ENCODE results near the gene CDH2. TPM values are rescaled to one million over a fixed set of nuclear protein-coding genes. Genes with fewer than 3 reads are reported as not detected.

Gene CDH2
- total RNA-seq, 1 experiment from 2014 or later = 42.3 TPM

DNA sequence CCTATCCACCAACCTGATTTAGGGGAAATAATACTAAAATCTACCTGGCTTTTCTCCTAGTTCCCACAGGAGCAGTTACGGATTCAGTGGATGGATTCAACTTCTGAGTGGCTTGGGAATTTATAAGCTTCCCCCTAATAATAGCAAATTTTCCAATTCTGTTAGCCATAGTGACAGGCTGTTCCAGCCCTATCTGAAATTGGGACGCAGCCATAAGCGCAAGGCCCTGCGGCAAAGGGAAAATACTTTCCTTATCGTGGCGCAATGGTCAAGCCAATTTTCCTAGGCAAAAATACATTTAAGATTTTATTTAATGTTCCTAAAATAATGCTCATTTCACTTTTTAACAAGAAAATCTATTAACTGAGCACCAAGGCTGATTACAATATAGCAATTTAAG is 49.7 kb downstream of the CDH2 start:
- CTCF ChIA-PET = no interaction called here
- Histone ChIP-seq H3K4me3 (ENCODE audit: low read depth in 2 of 2, low read length in 2 of 2) (no peak overlapping the region), H3K27ac (ENCODE audit: low read length) (no peak overlapping the region), H3K9me3 (ENCODE audit: control insufficient read depth, insufficient read depth, low read depth, low read length) (no peaks in the 10 kb centered on the region), H3K4me1 (ENCODE audit: control insufficient read depth, insufficient read depth, low read length) (no peaks in the 10 kb centered on the region), H3K27me3 (ENCODE audit: control insufficient read depth, insufficient read depth, low read length) (no peaks in the 10 kb centered on the region), H3K36me3 (ENCODE audit: control insufficient read depth, insufficient read depth, low read length) (no peaks in the 10 kb centered on the region)
- no peak for TF ChIP-seq SIN3A (IDR thresholded peaks at IDR 0.05; ENCODE audit: borderline replicate concordance, insufficient read depth, low read depth, low read length)
- TF ChIP-seq TCF7L2 (IDR thresholded peaks at IDR 0.05; ENCODE audit: low read depth, low read length) = no peak
- no peak for TF ChIP-seq CTCF (IDR thresholded peaks at IDR 0.05)
- TF ChIP-seq REST (IDR thresholded peaks at IDR 0.05; ENCODE audit: insufficient read depth in 1 of 2, low read depth in 2 of 2, low read length in 1 of 2) = no peak
- TF ChIP-seq POLR2AphosphoS5 (IDR thresholded peaks at IDR 0.05; ENCODE audit: low read depth, low read length) = no peak
- intact Hi-C loops (cut with micrococcal nuclease; ENCODE audit: unreplicated experiment) = no loop called here
- in situ Hi-C loops (cut with HindIII; ENCODE audit: low pct_unique_long_range_greater_than_20kb, low sequenced_read_pairs) = no loop called here
- BruUV-seq (replicated peaks) = no TSS peak
- ATAC-seq (no peak), DNase-seq (ENCODE audit: low read depth, low spot score) (no peak)
- POLR2A ChIA-PET = no interaction called here

DNA sequence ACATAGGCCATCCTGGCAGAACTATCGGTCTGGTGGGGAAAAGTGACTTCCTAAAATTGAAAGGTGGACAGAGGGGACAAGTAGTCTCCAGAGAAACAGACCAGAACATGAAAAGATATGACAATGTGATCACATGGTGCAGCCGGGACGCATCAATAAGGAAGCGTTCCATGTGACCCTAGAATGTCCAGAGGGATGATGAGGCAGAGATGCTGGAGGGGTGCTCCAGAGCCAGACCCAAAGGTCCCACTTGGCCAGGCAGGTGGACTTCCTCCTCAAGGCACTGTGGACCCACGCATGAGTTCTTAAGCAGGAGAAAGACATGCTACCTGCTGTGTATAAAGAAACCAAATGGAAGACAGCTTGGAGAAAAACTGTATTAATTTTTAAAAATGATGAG is 50.2 kb downstream of the CDH2 start:
- DNase-seq (ENCODE audit: low read depth, low spot score) (no peak), ATAC-seq (no peak)
- CTCF ChIA-PET = no interaction called here
- no peak for TF ChIP-seq SIN3A (IDR thresholded peaks at IDR 0.05; ENCODE audit: borderline replicate concordance, insufficient read depth, low read depth, low read length)
- TF ChIP-seq TCF7L2 (IDR thresholded peaks at IDR 0.05; ENCODE audit: low read depth, low read length) = no peak
- no peak for TF ChIP-seq CTCF (IDR thresholded peaks at IDR 0.05)
- no peak for TF ChIP-seq POLR2AphosphoS5 (IDR thresholded peaks at IDR 0.05; ENCODE audit: low read depth, low read length)
- TF ChIP-seq REST (IDR thresholded peaks at IDR 0.05; ENCODE audit: insufficient read depth in 1 of 2, low read depth in 2 of 2, low read length in 1 of 2) = no peak
- Histone ChIP-seq H3K4me1 (ENCODE audit: control insufficient read depth, insufficient read depth, low read length) (no peaks in the 10 kb centered on the region), H3K4me3 (ENCODE audit: low read depth in 2 of 2, low read length in 2 of 2) (no peak overlapping the region), H3K9me3 (ENCODE audit: control insufficient read depth, insufficient read depth, low read depth, low read length) (no peaks in the 10 kb centered on the region), H3K27ac (ENCODE audit: low read length) (no peak overlapping the region), H3K27me3 (ENCODE audit: control insufficient read depth, insufficient read depth, low read length) (no peaks in the 10 kb centered on the region), H3K36me3 (ENCODE audit: control insufficient read depth, insufficient read depth, low read length) (no peaks in the 10 kb centered on the region)
- POLR2A ChIA-PET = no interaction called here
- intact Hi-C loops (cut with micrococcal nuclease; ENCODE audit: unreplicated experiment) (no loop called here), in situ Hi-C loops (cut with HindIII; ENCODE audit: low pct_unique_long_range_greater_than_20kb, low sequenced_read_pairs) (no loop called here)
- BruUV-seq (replicated peaks) = no TSS peak
